Keratinocyte (primary cell): Measurements from ENCODE around the gene CCNL2. TPM values are rescaled to one million over a fixed set of nuclear protein-coding genes. Genes with fewer than 3 reads are reported as not detected.

ENCODE experiments used
- DNase-seq: peaks from one replicate; pipeline ENCODE4 v3.0.0-alpha.2; 2011; ENCODE audit warnings: low read depth, missing footprints, low spot score
- FAIRE-seq: peaks from 2 replicates; lab custom pipeline; 2011; peaks lifted over from hg19 to GRCh38; lab: Jason Lieb, UNC
- H2AFZ ChIP-seq: 2 replicates; pipeline ENCODE4 v1.6.0; 2012; ENCODE audit warnings: low read length, control low read depth, inconsistent platforms; ENCODE audit not compliant: control insufficient read depth
- H3K27ac ChIP-seq: 2 replicates; pipeline ENCODE4 v1.5.1; 2011; ENCODE audit warnings: low read length; ENCODE audit not compliant: control insufficient read depth, insufficient read depth
- H3K27me3 ChIP-seq: 3 replicates; pipeline ENCODE4 v1.6.0; 2011; ENCODE audit warnings: low read length; ENCODE audit not compliant: control insufficient read depth, insufficient read depth; ENCODE audit errors: extremely low read depth
- H3K36me3 ChIP-seq, 2 experiments: 2 replicates in 1 of 2; 3 replicates in 1 of 2; pipeline ENCODE4 v1.5.1; 2011; ENCODE audit warnings: low read length in 2 of 2, mild to moderate bottlenecking in 1 of 2; ENCODE audit not compliant: control insufficient read depth in 2 of 2, insufficient read depth in 2 of 2; ENCODE audit errors: extremely low read depth in 1 of 2
- H3K4me1 ChIP-seq: 3 replicates; pipeline ENCODE4 v1.5.1; 2011; ENCODE audit warnings: low read length; ENCODE audit not compliant: control insufficient read depth, insufficient read depth; ENCODE audit errors: extremely low read depth
- H3K4me2 ChIP-seq: 3 replicates; pipeline ENCODE4 v1.6.0; 2011; ENCODE audit warnings: low read depth, low read length; ENCODE audit not compliant: control insufficient read depth, insufficient read depth; ENCODE audit errors: extremely low read depth
- H3K4me3 ChIP-seq, 3 experiments: fragments of 200-600 bp in 1 of 3; sonication (generic) in 1 of 3; 2 replicates in 2 of 3; 3 replicates in 1 of 3; pipeline ENCODE4 v1.5.1; 2011 to 2016; ENCODE audit warnings: low read length in 3 of 3, mild to moderate bottlenecking in 3 of 3, control low read depth in 2 of 3, inconsistent platforms in 1 of 3, low read depth in 1 of 3, mixed read lengths in 1 of 3, mixed run types in 1 of 3, moderate library complexity in 1 of 3; ENCODE audit not compliant: control insufficient read depth in 2 of 3, insufficient read depth in 2 of 3; ENCODE audit errors: extremely low read depth in 1 of 3
- H3K79me2 ChIP-seq: 2 replicates; pipeline ENCODE4 v1.6.0; 2012; ENCODE audit warnings: low read length; ENCODE audit not compliant: control insufficient read depth, insufficient read depth
- H3K9ac ChIP-seq: 3 replicates; pipeline ENCODE4 v1.6.0; 2011; ENCODE audit warnings: low read length; ENCODE audit not compliant: control insufficient read depth, insufficient read depth; ENCODE audit errors: extremely low read depth
- H3K9me1 ChIP-seq: 3 replicates; pipeline ENCODE4 v1.6.0; 2011; ENCODE audit warnings: low read length; ENCODE audit not compliant: control insufficient read depth, insufficient read depth; ENCODE audit errors: extremely low read depth
- H3K9me3 ChIP-seq: 2 replicates; pipeline ENCODE4 v1.5.1; 2012; ENCODE audit warnings: low read depth, low read length; ENCODE audit not compliant: control insufficient read depth
- H4K20me1 ChIP-seq: 3 replicates; pipeline ENCODE4 v1.6.0; 2011; ENCODE audit warnings: low read length; ENCODE audit not compliant: control insufficient read depth, insufficient read depth; ENCODE audit errors: extremely low read depth
- EZH2 ChIP-seq: IDR thresholded peaks from one replicate; pipeline ENCODE4 v1.6.1; 2012; ENCODE audit warnings: inconsistent platforms, mild to moderate bottlenecking, low read length, moderate library complexity
- dilution Hi-C: fragments of 300-500 bp; cut with MboI; formaldehyde crosslinking; loops from one replicate; pipeline ENCODE4 v1.7.0; 2020; ENCODE audit warnings: low sequenced_read_pairs; ENCODE audit not compliant: extremely low pct_ligation_motif_present
- polyA plus RNA-seq, 5 experiments: library from polyadenylated mRNA; depleted of rRNA in 3 of 5; stranded (reverse) in 3 of 5; stranded (forward) in 1 of 5; unstranded in 1 of 5; fragments of >200 nt; gene quantifications; 1 replicate in 1 of 5; 2 replicates in 3 of 5; 3 replicates in 1 of 5; pipeline versions ENCODE4 v1.2.1 to v1.2.3, GENCODE V29; 2011 to 2012; ENCODE audit warnings: missing spikeins in 2 of 5, low read depth in 1 of 5, low replicate concordance in 1 of 5
- TF ChIP-seq, protein P1 (sequence below), 3 experiments: IDR thresholded peaks in 1 of 3; conservative IDR thresholded peaks in 1 of 3; optimal IDR thresholded peaks in 1 of 3; 2 replicates in 2 of 3; 3 replicates in 1 of 3; pipeline versions ENCODE3 to v1.5.1; 2011; ENCODE audit warnings: low read length in 3 of 3, mild to moderate bottlenecking in 3 of 3, moderate library complexity in 2 of 3, control low read depth in 1 of 3, inconsistent platforms in 1 of 3; ENCODE audit not compliant: insufficient read depth in 2 of 3; ENCODE audit errors: extremely low read depth in 1 of 3

Gene CCNL2
- polyA plus RNA-seq, 1 donor (not counting 4 experiments of a cell fraction or from before 2014, with no cell fraction given) = 140 TPM

DNA sequence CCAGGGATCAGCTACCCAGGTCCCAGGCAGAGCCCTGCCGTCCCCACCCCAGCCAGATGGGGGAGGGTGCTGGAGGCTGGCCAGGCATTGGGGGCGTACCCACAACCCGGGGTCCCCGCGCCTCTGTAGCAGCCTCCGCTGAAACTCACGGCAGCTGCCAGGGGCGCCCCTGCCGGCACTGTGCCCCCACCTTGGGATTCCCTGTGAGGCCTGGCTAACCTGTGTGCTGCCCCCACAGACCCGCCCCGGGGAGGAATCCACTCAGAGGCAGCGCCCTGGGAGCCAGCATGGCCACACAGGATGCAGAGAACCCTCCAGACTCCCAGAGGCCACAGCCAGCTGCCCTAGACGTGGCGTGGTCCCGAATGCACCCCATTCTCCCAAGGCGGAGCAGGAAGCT is 53.8 kb downstream of the CCNL2 start:
- no peaks in the 10 kb centered on the region for H3K9me3 ChIP-seq
- TF ChIP-seq, protein P1, sequence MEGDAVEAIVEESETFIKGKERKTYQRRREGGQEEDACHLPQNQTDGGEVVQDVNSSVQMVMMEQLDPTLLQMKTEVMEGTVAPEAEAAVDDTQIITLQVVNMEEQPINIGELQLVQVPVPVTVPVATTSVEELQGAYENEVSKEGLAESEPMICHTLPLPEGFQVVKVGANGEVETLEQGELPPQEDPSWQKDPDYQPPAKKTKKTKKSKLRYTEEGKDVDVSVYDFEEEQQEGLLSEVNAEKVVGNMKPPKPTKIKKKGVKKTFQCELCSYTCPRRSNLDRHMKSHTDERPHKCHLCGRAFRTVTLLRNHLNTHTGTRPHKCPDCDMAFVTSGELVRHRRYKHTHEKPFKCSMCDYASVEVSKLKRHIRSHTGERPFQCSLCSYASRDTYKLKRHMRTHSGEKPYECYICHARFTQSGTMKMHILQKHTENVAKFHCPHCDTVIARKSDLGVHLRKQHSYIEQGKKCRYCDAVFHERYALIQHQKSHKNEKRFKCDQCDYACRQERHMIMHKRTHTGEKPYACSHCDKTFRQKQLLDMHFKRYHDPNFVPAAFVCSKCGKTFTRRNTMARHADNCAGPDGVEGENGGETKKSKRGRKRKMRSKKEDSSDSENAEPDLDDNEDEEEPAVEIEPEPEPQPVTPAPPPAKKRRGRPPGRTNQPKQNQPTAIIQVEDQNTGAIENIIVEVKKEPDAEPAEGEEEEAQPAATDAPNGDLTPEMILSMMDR (optimal IDR thresholded peaks at IDR 0.05 in 1 of 3, IDR thresholded peaks at IDR 0.05 in 1 of 3, conservative IDR thresholded peaks at IDR 0.05 in 1 of 3; ENCODE audit: extremely low read depth in 1 of 3, insufficient read depth in 2 of 3, low read length in 3 of 3) = no peak
- TF ChIP-seq EZH2 = no peak
- peaks cover 40% of the 10 kb centered on the region for H3K4me1 ChIP-seq
- no peaks in the 10 kb centered on the region for H3K9me1 ChIP-seq
- H3K36me3 ChIP-seq = peaks cover 8 to 17% of the 10 kb centered on the region in 2 experiments
- no peak overlapping the region for H2AFZ ChIP-seq
- FAIRE-seq (no peak), DNase-seq (no peak)
- H3K27me3 ChIP-seq = no peaks in the 10 kb centered on the region
- dilution Hi-C loops = no loop called here
- peak overlapping the region; percentile 24 to 47 (median 44) for H3K4me3 ChIP-seq
- peaks cover 82% of the 10 kb centered on the region for H3K79me2 ChIP-seq
- H3K9ac ChIP-seq = peak overlapping the region; percentile 79
- H3K4me2 ChIP-seq = peak overlapping the region; percentile 94
- peaks cover 8% of the 10 kb centered on the region for H4K20me1 ChIP-seq
- H3K27ac ChIP-seq = peak overlapping the region; percentile 92

DNA sequence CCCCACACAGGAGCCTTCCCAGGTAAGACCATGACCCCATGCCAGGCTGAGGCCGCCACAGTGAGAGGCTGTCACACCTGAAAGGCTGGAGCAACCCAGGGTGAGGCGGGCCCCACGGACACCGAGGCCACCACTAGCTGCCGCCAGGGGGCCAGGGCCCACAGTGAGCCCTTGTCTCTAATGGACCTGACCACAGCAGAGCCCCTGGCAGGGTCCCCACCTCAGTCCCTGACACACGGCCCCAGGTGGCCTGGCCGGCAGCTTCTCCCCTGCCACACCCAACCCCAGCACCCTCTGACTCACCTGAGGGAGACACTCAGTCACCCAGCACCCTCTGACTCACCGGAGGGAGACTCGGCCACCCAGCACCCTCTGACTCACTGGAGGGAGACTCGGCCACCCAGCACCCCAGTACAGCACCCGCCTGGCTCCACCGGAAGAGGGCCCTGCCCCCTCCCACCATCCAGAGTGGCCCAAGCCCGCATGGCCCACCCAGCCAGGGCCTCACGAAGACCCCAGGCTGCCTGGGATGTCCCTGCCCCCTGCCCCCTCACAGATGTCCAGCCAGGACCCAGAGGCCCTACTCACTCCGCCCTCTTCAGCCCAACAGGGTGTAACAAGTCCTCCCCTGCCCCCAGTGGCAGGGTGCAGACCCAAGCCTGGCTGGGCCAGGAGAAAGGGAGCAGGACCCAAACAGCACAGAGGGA is 54.3 kb downstream of the CCNL2 start:
- H3K27me3 ChIP-seq = no peaks in the 10 kb centered on the region
- peak overlapping the region; percentile 94 for H3K4me2 ChIP-seq
- H3K9me3 ChIP-seq = no peaks in the 10 kb centered on the region
- no peak overlapping the region for H2AFZ ChIP-seq
- peak overlapping the region; percentile 31 to 63 (median 36) for H3K4me3 ChIP-seq
- H3K79me2 ChIP-seq = peaks cover 83% of the 10 kb centered on the region
- peak overlapping the region; percentile 92 for H3K27ac ChIP-seq
- dilution Hi-C loops = no loop called here
- no peaks in the 10 kb centered on the region for H3K9me1 ChIP-seq
- H4K20me1 ChIP-seq = peaks cover 11% of the 10 kb centered on the region
- peak; percentile 87 for FAIRE-seq
- TF ChIP-seq, protein P1 (optimal IDR thresholded peaks at IDR 0.05 in 1 of 3, IDR thresholded peaks at IDR 0.05 in 1 of 3, conservative IDR thresholded peaks at IDR 0.05 in 1 of 3; ENCODE audit: extremely low read depth in 1 of 3, insufficient read depth in 2 of 3, low read length in 3 of 3) = peak in 1 of 3 experiments; percentile 46
- no peak for TF ChIP-seq EZH2
- peaks cover 8 to 19% of the 10 kb centered on the region in 2 experiments for H3K36me3 ChIP-seq
- peak overlapping the region; percentile 79 for H3K9ac ChIP-seq
- peaks cover 40% of the 10 kb centered on the region for H3K4me1 ChIP-seq
- peak; percentile 97 for DNase-seq
